GM21529 (cell line): ENCODE measurements around the gene BCL2L15.

Experiments used
- ATAC-seq: cut with Tn5 transposase; IDR thresholded peaks from one replicate; pipeline ENCODE4 v1.9.1; 2021; ENCODE audit not compliant: unreplicated experiment

Gene BCL2L15

DNA sequence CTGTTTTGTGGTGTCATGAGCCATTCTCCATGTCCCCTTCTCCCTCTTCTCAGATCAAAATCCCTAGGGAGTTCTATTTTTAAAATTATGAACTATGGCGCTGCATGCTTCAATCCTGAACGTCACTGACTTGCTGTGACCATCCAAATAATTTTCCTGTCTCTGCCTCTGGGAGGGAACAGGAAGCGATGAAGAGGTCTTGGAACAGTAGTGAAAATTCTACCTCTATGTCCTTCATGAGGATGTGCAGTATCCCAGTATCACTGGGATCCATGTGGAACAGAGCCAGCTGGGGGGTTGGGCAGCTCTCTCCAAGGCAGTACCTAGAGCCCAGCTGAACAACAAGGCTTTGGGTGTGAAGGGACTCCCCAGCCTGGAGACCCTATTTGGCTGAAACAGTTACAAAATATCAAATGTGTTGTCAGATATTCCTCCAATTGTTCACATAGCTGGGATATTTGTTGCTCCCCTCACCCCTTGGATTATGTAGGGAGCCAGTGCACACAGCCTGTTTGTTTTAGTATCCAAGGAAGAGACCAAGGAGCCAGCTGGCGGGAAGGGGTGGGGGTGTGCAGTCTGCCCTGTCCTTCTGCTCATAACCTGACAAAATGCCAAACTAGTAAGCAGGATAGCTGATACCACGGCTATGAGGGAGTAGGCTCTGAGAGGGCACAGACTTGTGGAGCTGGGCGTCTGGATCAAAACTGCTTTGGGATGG is 25.4 kb upstream of the BCL2L15 start:
- ATAC-seq = no peak

GRCh38 chr1:113905435-113905861 is 18.1 kb upstream of the BCL2L15 start:
- ATAC-seq = no peak

GRCh38 chr1:113904674-113905434 is 17.5 kb upstream of the BCL2L15 start, which contains the start of the genes AP4B1 and DCLRE1B:
Gene AP4B1, minus strand, starts transcription at chr1:113904799. Its CDS starts 82 bp downstream, at chr1:113904717.
Gene DCLRE1B, plus strand, starts transcription at chr1:113905326. Its CDS starts 261 bp downstream, at chr1:113905587.
- ATAC-seq = peak; percentile 87

DNA sequence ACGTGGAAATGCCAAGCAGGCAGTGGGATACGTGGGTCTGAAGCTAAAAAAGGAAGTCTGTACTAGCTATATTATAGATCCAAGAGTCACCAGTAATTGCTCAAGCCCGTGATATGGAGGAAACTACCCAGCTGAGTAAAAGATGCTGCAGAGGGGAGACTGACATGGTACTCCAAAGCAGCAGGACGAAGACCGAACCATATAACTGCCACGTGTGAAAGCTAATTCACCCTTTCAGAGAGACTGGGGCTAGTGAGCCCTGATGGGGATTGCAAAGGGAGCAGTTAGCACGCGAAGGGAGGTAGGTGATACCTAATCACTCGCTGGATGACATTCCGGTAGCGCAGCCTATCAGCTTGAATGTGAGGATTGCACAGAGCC is 16.9 kb upstream of the BCL2L15 start:
- ATAC-seq = peak; percentile 33

GRCh38 chr1:113903501-113904292 is 16.3 kb upstream of the BCL2L15 start:
- no peak for ATAC-seq

DNA sequence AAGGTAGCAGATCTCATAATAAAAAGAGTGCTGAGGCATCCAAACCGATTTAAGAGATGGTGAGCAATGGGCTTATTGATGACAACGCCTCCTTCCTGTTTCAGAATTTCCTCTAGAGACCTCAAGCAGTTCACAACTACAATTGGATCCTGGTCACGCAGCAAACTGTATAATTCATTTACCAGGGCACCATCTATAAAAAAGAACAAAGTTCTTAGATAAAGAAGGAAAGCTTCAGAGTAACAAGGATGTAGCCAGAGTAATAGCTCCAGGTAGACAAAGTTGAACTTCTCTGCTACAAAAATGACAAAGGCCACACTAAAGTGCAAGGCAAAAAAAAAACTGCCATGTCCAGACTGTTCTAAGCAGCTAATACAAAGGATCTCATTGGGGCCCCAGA is 13.8 kb upstream of the BCL2L15 start:
- no peak for ATAC-seq

DNA sequence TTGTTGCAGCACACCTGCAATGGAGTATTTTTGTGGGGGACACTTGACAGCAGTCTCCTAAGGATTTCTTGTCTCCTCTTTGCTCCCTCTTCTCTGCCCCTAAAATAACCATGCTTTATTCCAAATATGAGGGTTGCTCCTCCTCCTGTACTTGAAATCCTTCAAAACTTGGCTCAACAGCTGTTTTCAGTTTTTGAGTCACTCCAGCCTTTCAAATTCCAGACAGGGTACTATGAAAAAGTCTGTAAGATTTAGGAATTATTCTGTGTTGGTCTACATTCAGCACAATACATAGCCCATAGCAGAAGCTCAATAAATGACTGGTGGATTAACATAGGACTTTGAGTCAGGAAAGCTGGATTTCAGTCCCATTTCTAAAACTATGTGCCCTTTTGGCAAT is 11.7 kb upstream of the BCL2L15 start:
- no peak for ATAC-seq

DNA sequence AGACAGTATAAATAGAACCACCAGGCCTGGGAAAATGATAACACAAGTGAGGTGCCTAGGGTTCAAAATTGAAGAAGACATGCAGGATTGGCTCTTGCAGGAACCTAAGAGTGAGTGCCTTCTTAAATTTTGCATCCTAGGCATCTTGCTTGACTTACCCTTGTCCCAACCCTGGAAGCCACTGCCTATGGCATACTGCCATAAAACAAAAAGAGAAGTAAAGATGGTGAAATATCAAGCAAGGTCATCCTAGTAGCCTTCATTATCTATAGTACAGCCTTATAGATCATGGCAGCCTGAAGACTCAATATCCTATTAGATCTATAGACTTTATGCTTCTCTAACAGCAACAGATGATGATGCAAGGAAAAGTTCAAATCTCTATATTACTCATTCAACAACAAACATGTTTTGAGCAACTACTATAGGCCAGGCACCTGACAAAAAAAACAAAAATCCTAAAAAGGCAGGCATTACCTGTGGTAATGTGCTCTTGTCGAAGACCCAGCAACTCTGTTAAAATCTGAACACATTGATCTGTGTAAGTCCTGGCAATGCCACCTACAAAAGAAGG is 10.9 kb upstream of the BCL2L15 start:
- no peak for ATAC-seq

DNA sequence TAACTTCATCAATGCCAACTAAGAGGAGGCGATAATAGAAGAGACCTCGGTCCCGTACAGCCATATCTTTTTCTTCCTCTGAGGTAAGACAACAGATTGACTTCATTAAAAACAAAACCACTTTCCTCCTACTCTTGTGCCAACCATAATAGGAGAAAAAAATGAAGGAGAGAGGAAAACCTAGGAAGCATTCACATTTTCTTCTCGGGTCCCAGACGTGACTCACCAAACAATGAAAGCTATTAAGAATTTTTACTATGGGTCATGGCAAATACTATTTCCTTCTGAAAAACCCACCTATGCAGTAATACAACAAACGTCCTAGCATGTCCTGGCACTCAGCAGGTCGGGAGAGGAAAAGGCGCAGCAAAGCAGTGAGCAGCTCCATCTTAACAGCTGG is 8.6 kb upstream of the BCL2L15 start:
- no peak for ATAC-seq

DNA sequence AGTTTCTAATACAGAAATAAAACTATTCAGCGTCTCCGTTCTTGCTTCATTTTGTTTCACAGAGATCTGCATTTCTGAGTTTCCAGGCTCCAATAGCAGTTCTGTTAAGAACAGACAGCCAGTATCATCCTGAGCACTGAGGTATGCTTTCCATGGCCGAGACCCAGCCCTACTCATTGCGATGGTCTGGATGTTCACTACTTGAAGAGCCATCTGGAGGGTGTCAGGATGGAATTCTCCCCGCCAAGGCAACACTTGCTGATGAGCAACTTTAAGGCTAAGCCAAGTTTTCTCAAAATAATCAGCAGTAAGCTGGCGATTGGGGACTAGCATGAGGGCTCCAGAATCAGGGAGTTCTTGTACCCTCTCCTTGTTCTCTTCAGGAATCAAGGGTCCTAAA is 7.7 kb upstream of the BCL2L15 start:
- ATAC-seq = no peak

GRCh38 chr1:113893267-113893666 is 5.9 kb upstream of the BCL2L15 start:
- no peak for ATAC-seq

- ATAC-seq = no peak
These were observed 4.3 kb upstream of the BCL2L15 start for GRCh38 chr1:113891631-113892220.

GRCh38 chr1:113890816-113891215 is 3.4 kb upstream of the BCL2L15 start:
- no peak for ATAC-seq

- ATAC-seq = no peak
These were observed 672 bp downstream of the BCL2L15 start for GRCh38 chr1:113886417-113887401.

GRCh38 chr1:113881661-113882060 is 5.7 kb downstream of the BCL2L15 start:
- no peak for ATAC-seq

GRCh38 chr1:113879739-113880038 is 7.7 kb downstream of the BCL2L15 start:
- ATAC-seq = no peak

- no peak for ATAC-seq
These were observed 11.2 kb downstream of the BCL2L15 start for GRCh38 chr1:113876176-113876575.

GRCh38 chr1:113875714-113876113 is 11.7 kb downstream of the BCL2L15 start:
- ATAC-seq = no peak

- peak; percentile 32 for ATAC-seq
These were observed 13.1 kb downstream of the BCL2L15 start for GRCh38 chr1:113874012-113874879.
